DOHH2 (cell line): ENCODE data around the gene SIT1.

ENCODE experiments used
- H3F3A ChIP-seq: fragments of 200-600 bp; sonication (generic), shearing (Covaris generic); 2 replicates; pipeline ENCODE4 v1.6.0; 2016; ENCODE audit warnings: antibody characterized with exemption, mild to moderate bottlenecking; ENCODE audit not compliant: control insufficient read depth, insufficient read depth
- H3K27ac ChIP-seq: fragments of 200-600 bp; sonication (generic); 2 replicates; pipeline ENCODE4 v1.5.1; 2014; ENCODE audit warnings: low read depth, mild to moderate bottlenecking, low read length, moderate library complexity
- H3K27me3 ChIP-seq: fragments of 200-600 bp; sonication (generic); 2 replicates; pipeline ENCODE4 v1.6.1; 2014; ENCODE audit warnings: mild to moderate bottlenecking, low read length, mixed read lengths; ENCODE audit not compliant: control insufficient read depth
- H3K36me3 ChIP-seq: fragments of 200-600 bp; sonication (generic); 2 replicates; pipeline ENCODE4 v1.6.1; 2014; ENCODE audit warnings: mild to moderate bottlenecking, low read length, moderate library complexity, mixed read lengths; ENCODE audit not compliant: control insufficient read depth
- H3K4me1 ChIP-seq: fragments of 200-600 bp; sonication (generic); 2 replicates; pipeline ENCODE4 v1.6.1; 2014; ENCODE audit warnings: mild to moderate bottlenecking, low read length, mixed read lengths; ENCODE audit not compliant: control insufficient read depth
- H3K4me2 ChIP-seq: fragments of 200-600 bp; sonication (generic); 2 replicates; pipeline ENCODE4 v1.6.0; 2014; ENCODE audit warnings: mild to moderate bottlenecking, low read length, moderate library complexity
- H3K4me3 ChIP-seq: fragments of 200-600 bp; sonication (generic); 2 replicates; pipeline ENCODE4 v1.5.1; 2014; ENCODE audit warnings: mild to moderate bottlenecking, low read length, mixed read lengths
- H3K79me2 ChIP-seq: fragments of 200-600 bp; sonication (generic); 2 replicates; pipeline ENCODE4 v1.6.1; 2014; ENCODE audit warnings: mild to moderate bottlenecking, low read length, mixed read lengths; ENCODE audit not compliant: control insufficient read depth
- H3K9me2 ChIP-seq: fragments of 200-600 bp; sonication (generic); replicated peaks from 2 replicates; pipeline ENCODE4 v1.6.1; 2014; ENCODE audit warnings: mild to moderate bottlenecking, low read length, mixed read lengths; ENCODE audit not compliant: control insufficient read depth
- H3K9me3 ChIP-seq: fragments of 200-600 bp; sonication (generic); 2 replicates; pipeline ENCODE4 v1.6.1; 2014; ENCODE audit warnings: antibody characterized with exemption, low read length, mixed read lengths; ENCODE audit not compliant: control insufficient read depth, insufficient read depth
- H4K20me1 ChIP-seq: fragments of 200-600 bp; sonication (generic); 2 replicates; pipeline ENCODE4 v1.6.0; 2014; ENCODE audit warnings: low read depth, mild to moderate bottlenecking, antibody characterized with exemption, low read length, moderate library complexity; ENCODE audit not compliant: control insufficient read depth, insufficient read depth
- EZH2phosphoT487 ChIP-seq: fragments of 200-600 bp; sonication (generic); IDR thresholded peaks from 2 replicates; pipeline ENCODE4 v1.6.1; 2017; ENCODE audit warnings: borderline replicate concordance, mild to moderate bottlenecking, antibody characterized with exemption, low read length, moderate library complexity, mixed read lengths
- TF ChIP-seq, protein P1 (sequence below): fragments of 200-600 bp; sonication (generic); IDR thresholded peaks from one replicate; pipeline ENCODE4 v1.5.1; 2014; ENCODE audit warnings: antibody characterized with exemption, mild to moderate bottlenecking, low read depth, low read length; ENCODE audit not compliant: poor library complexity, severe bottlenecking

The SIT1 gene

DNA sequence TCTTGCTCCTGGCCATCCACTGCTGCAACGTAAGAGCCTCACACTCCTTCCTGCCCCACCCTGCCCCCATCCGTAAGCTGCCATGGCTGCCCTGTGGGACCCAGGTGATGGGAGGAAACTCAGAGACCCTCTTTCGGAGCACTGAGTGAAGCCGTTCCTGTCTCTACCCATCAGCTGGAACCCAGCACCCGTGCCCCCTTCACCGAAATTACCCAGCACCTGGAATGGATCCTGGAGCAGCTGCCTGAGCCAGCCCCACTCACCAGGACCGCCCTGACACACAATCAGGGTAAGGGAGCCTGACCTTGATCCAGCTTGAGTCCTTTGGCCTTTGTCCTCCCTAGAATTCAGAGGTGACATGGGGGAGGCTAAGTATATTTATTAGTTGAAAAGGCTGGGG is 42.5 kb downstream of the SIT1 start:
- Histone ChIP-seq H3K27me3 (no peaks in the 10 kb centered on the region), H3K4me1 (peaks cover 28% of the 10 kb centered on the region), H3K27ac (no peak overlapping the region), H3K9me2 (no peaks in the 10 kb centered on the region), H3K79me2 (peaks cover 15% of the 10 kb centered on the region), H3K9me3 (no peaks in the 10 kb centered on the region), H3K4me2 (no peak overlapping the region), H3F3A (no peaks in the 10 kb centered on the region), H3K36me3 (peaks cover 35% of the 10 kb centered on the region), H3K4me3 (no peak overlapping the region), H4K20me1 (no peaks in the 10 kb centered on the region)
- TF ChIP-seq EZH2phosphoT487 = no peak
- TF ChIP-seq, protein P1, sequence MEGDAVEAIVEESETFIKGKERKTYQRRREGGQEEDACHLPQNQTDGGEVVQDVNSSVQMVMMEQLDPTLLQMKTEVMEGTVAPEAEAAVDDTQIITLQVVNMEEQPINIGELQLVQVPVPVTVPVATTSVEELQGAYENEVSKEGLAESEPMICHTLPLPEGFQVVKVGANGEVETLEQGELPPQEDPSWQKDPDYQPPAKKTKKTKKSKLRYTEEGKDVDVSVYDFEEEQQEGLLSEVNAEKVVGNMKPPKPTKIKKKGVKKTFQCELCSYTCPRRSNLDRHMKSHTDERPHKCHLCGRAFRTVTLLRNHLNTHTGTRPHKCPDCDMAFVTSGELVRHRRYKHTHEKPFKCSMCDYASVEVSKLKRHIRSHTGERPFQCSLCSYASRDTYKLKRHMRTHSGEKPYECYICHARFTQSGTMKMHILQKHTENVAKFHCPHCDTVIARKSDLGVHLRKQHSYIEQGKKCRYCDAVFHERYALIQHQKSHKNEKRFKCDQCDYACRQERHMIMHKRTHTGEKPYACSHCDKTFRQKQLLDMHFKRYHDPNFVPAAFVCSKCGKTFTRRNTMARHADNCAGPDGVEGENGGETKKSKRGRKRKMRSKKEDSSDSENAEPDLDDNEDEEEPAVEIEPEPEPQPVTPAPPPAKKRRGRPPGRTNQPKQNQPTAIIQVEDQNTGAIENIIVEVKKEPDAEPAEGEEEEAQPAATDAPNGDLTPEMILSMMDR = no peak

DNA sequence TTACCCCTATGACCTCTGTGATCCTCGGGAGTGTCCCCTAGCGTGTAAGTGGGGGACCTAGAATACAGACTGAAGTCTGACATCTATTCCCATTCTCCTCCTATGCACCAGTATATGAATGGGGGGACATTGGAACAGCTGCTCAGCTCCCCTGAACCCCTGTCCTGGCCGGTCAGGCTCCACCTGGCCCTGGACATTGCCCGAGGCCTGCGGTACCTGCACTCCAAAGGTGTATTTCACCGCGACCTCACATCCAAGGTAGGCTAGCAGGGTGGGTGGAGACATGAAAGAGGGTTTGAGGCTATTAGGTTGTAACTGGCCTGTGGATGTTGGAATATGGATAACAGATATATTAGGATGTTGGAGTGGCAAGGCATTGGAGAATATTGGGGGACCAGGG is 44.0 kb downstream of the SIT1 start:
- peak overlapping the region; percentile 84 for H3K4me3 ChIP-seq
- peaks cover 18% of the 10 kb centered on the region for H3K79me2 ChIP-seq
- no peaks in the 10 kb centered on the region for H3K9me2 ChIP-seq
- peaks cover 33% of the 10 kb centered on the region for H3K4me1 ChIP-seq
- H4K20me1 ChIP-seq = no peaks in the 10 kb centered on the region
- TF ChIP-seq, protein P1 = no peak
- no peak for TF ChIP-seq EZH2phosphoT487
- H3K9me3 ChIP-seq = no peaks in the 10 kb centered on the region
- H3K27me3 ChIP-seq = no peaks in the 10 kb centered on the region
- peak overlapping the region; percentile 77 for H3K4me2 ChIP-seq
- H3K36me3 ChIP-seq = peaks cover 35% of the 10 kb centered on the region
- H3F3A ChIP-seq = no peaks in the 10 kb centered on the region
- no peak overlapping the region for H3K27ac ChIP-seq

DNA sequence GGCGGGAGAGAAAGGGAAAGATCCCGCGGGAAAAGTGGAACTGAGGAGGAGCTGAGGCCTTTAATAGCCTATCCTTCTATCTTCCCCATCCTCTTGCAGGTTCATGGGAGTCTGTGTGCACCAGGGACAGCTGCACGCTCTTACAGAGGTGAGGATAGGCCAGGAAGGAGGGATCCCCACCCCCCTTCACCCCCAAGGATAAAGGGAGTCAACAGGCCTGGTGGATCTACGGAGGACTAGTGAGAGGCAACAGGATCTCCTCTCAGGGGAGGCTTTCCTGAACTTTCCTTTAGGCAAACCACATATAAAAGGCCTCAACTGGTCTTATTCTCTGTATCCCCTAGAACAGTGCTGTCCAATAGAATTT is 44.6 kb downstream of the SIT1 start:
- Histone ChIP-seq H3K4me3 (peak overlapping the region; percentile 84), H3K9me3 (no peaks in the 10 kb centered on the region), H3K9me2 (no peaks in the 10 kb centered on the region), H3K4me1 (peaks cover 28% of the 10 kb centered on the region), H3K36me3 (peaks cover 35% of the 10 kb centered on the region), H3K27ac (no peak overlapping the region), H3K4me2 (peak overlapping the region; percentile 77), H3K79me2 (peaks cover 18% of the 10 kb centered on the region), H3K27me3 (no peaks in the 10 kb centered on the region), H4K20me1 (no peaks in the 10 kb centered on the region), H3F3A (no peaks in the 10 kb centered on the region)
- no peak for TF ChIP-seq EZH2phosphoT487
- TF ChIP-seq, protein P1 = no peak
